ENCODE results near the gene TSHR.

The TSHR gene

GRCh38 chr14:81169711-81170103 is 214.3 kb downstream of the TSHR start:
- Mint-ChIP-seq H3K27ac (peak overlapping the region; percentile 97), H3K27me3 (no peaks in the 10 kb centered on the region)

GRCh38 chr14:81170104-81170828 is 214.8 kb downstream of the TSHR start:
- peak overlapping the region; percentile 97 for H3K27ac Mint-ChIP-seq
- H3K27me3 Mint-ChIP-seq, result no peaks in the 10 kb centered on the region
- H3K9me3 Mint-ChIP-seq, result no peaks in the 10 kb centered on the region
- peaks cover 4% of the 10 kb centered on the region for H3K36me3 Mint-ChIP-seq (ENCODE audit: low read depth)
- peaks cover 24% of the 10 kb centered on the region for H3K4me1 Mint-ChIP-seq (ENCODE audit: low read depth)
- peak overlapping the region; percentile 87 for H3K4me3 Mint-ChIP-seq
- peak; percentile 93 for DNase-seq

More at GRCh38 chr14:81169711-81170103, 214.3 kb downstream of the TSHR start:
- Mint-ChIP-seq H3K9me3 (no peaks in the 10 kb centered on the region), H3K4me1 (ENCODE audit: low read depth) (peaks cover 28% of the 10 kb centered on the region), H3K4me3 (peak overlapping the region; percentile 87), H3K36me3 (ENCODE audit: low read depth) (peaks cover under 1% of the 10 kb centered on the region)
- DNase-seq, result no peak

GRCh38 chr14:81170829-81171195 is 215.4 kb downstream of the TSHR start:
- H3K4me1 Mint-ChIP-seq (ENCODE audit: low read depth), result peaks cover 23% of the 10 kb centered on the region

GRCh38 chr14:81172353-81172752 is 216.9 kb downstream of the TSHR start:
- H3K27ac Mint-ChIP-seq, result no peak overlapping the region
- H3K9me3 Mint-ChIP-seq, result no peaks in the 10 kb centered on the region
- no peak overlapping the region for H3K4me3 Mint-ChIP-seq
- H3K27me3 Mint-ChIP-seq, result no peaks in the 10 kb centered on the region
- peaks cover 7% of the 10 kb centered on the region for H3K36me3 Mint-ChIP-seq (ENCODE audit: low read depth)
- H3K4me1 Mint-ChIP-seq (ENCODE audit: low read depth), result peaks cover 25% of the 10 kb centered on the region
- no peak for DNase-seq

More at GRCh38 chr14:81170829-81171195, 215.4 kb downstream of the TSHR start:
- peaks cover 4% of the 10 kb centered on the region for H3K36me3 Mint-ChIP-seq (ENCODE audit: low read depth)
- H3K27ac Mint-ChIP-seq, result peak overlapping the region; percentile 97
- H3K4me3 Mint-ChIP-seq, result peak overlapping the region; percentile 87
- no peaks in the 10 kb centered on the region for H3K27me3 Mint-ChIP-seq
- DNase-seq, result no peak
- no peaks in the 10 kb centered on the region for H3K9me3 Mint-ChIP-seq

- Mint-ChIP-seq H3K4me3 (no peak overlapping the region), H3K4me1 (ENCODE audit: low read depth) (peaks cover 28% of the 10 kb centered on the region), H3K9me3 (no peaks in the 10 kb centered on the region), H3K36me3 (ENCODE audit: low read depth) (peaks cover 12% of the 10 kb centered on the region), H3K27ac (no peak overlapping the region), H3K27me3 (no peaks in the 10 kb centered on the region)
- no peak for DNase-seq
Measured at GRCh38 chr14:81172881-81173280, 217.5 kb downstream of the TSHR start.

GRCh38 chr14:81176241-81176640 is 220.8 kb downstream of the TSHR start:
- Mint-ChIP-seq H3K4me3 (no peak overlapping the region), H3K27ac (no peak overlapping the region), H3K36me3 (ENCODE audit: low read depth) (peaks cover 37% of the 10 kb centered on the region), H3K27me3 (no peaks in the 10 kb centered on the region), H3K4me1 (ENCODE audit: low read depth) (peaks cover 12% of the 10 kb centered on the region), H3K9me3 (no peaks in the 10 kb centered on the region)
- DNase-seq, result no peak

GRCh38 chr14:81177225-81177624 is 221.8 kb downstream of the TSHR start:
- H3K36me3 Mint-ChIP-seq (ENCODE audit: low read depth), result peaks cover 47% of the 10 kb centered on the region
- peaks cover 14% of the 10 kb centered on the region for H3K4me1 Mint-ChIP-seq (ENCODE audit: low read depth)
- no peak overlapping the region for H3K27ac Mint-ChIP-seq

GRCh38 chr14:81178063-81178462 is 222.6 kb downstream of the TSHR start:
- Mint-ChIP-seq H3K4me3 (no peak overlapping the region), H3K27me3 (no peaks in the 10 kb centered on the region), H3K27ac (no peak overlapping the region), H3K4me1 (ENCODE audit: low read depth) (peaks cover 20% of the 10 kb centered on the region), H3K9me3 (no peaks in the 10 kb centered on the region), H3K36me3 (ENCODE audit: low read depth) (peaks cover 53% of the 10 kb centered on the region)
- DNase-seq, result no peak

More at GRCh38 chr14:81177225-81177624, 221.8 kb downstream of the TSHR start:
- H3K4me3 Mint-ChIP-seq, result no peak overlapping the region
- no peaks in the 10 kb centered on the region for H3K27me3 Mint-ChIP-seq
- H3K9me3 Mint-ChIP-seq, result no peaks in the 10 kb centered on the region
- DNase-seq, result no peak

- Mint-ChIP-seq H3K27me3 (no peaks in the 10 kb centered on the region), H3K27ac (no peak overlapping the region), H3K36me3 (ENCODE audit: low read depth) (peaks cover 69% of the 10 kb centered on the region), H3K9me3 (no peaks in the 10 kb centered on the region), H3K4me1 (ENCODE audit: low read depth) (peaks cover 30% of the 10 kb centered on the region), H3K4me3 (no peak overlapping the region)
- no peak for DNase-seq
Measured at GRCh38 chr14:81179631-81180030, 224.2 kb downstream of the TSHR start.

GRCh38 chr14:81187832-81188522 is 232.6 kb downstream of the TSHR start:
- no peak overlapping the region for H3K4me3 Mint-ChIP-seq
- peaks cover 51% of the 10 kb centered on the region for H3K4me1 Mint-ChIP-seq (ENCODE audit: low read depth)
- no peak for DNase-seq
- H3K27ac Mint-ChIP-seq, result peak overlapping the region; percentile 40
- H3K27me3 Mint-ChIP-seq, result no peaks in the 10 kb centered on the region
- H3K36me3 Mint-ChIP-seq (ENCODE audit: low read depth), result peaks cover 88% of the 10 kb centered on the region
- no peaks in the 10 kb centered on the region for H3K9me3 Mint-ChIP-seq

- Mint-ChIP-seq H3K9me3 (no peaks in the 10 kb centered on the region), H3K4me3 (peak overlapping the region; percentile 1), H3K27ac (peak overlapping the region; percentile 84), H3K36me3 (ENCODE audit: low read depth) (peaks cover 94% of the 10 kb centered on the region), H3K4me1 (ENCODE audit: low read depth) (peaks cover 55% of the 10 kb centered on the region), H3K27me3 (no peaks in the 10 kb centered on the region)
- no peak for DNase-seq
Measured at GRCh38 chr14:81192594-81192993, 237.2 kb downstream of the TSHR start.

- Mint-ChIP-seq H3K27me3 (no peaks in the 10 kb centered on the region), H3K36me3 (ENCODE audit: low read depth) (peaks cover 89% of the 10 kb centered on the region), H3K9me3 (no peaks in the 10 kb centered on the region), H3K27ac (peak overlapping the region; percentile 75), H3K4me3 (no peak overlapping the region), H3K4me1 (ENCODE audit: low read depth) (peaks cover 46% of the 10 kb centered on the region)
- no peak for DNase-seq
Measured at GRCh38 chr14:81193924-81194633, 238.7 kb downstream of the TSHR start.
